GM12891 (cell line): ENCODE results near the gene GAL3ST1.

Experiments used
- PAX5 ChIP-seq: IDR thresholded peaks from 2 replicates; pipeline ENCODE4 v1.6.1; 2011; ENCODE audit warnings: low read length, moderate library complexity, mild to moderate bottlenecking; ENCODE audit not compliant: insufficient read depth, severe bottlenecking
- POLR2A ChIP-seq: IDR thresholded peaks from 2 replicates; pipeline ENCODE4 v1.6.1; 2011; ENCODE audit warnings: low read depth, low read length, control low read depth
- POLR2AphosphoS5 ChIP-seq: IDR thresholded peaks from 2 replicates; pipeline ENCODE4 v1.6.1; 2011; ENCODE audit warnings: low read depth, low read length, control low read depth
- SPI1 ChIP-seq: IDR thresholded peaks from 2 replicates; pipeline ENCODE4 v1.6.1; 2011; ENCODE audit warnings: low read depth, low read length, control low read depth

- TF ChIP-seq POLR2A (no peak), SPI1 (no peak), PAX5 (no peak), POLR2AphosphoS5 (no peak)
Observed at GRCh38 chr22:30574095-30574981, at the start of gene GAL3ST1.
